GM18499 (cell line): ENCODE data around the gene RABAC1.

Experiments used
- ATAC-seq: cut with Tn5 transposase; IDR thresholded peaks from one replicate; pipeline ENCODE4 v1.9.1; 2021; ENCODE audit warnings: moderate number of reproducible peaks; ENCODE audit not compliant: insufficient read depth, unreplicated experiment

RABAC1 gene

GRCh38 chr19:41906916-41907680 lies 52.0 kb downstream of the RABAC1 start:
- no peak for ATAC-seq
